ENCODE measurements around the gene ABCA2.

ABCA2 gene

GRCh38 chr9:137058521-137059234 is 30.6 kb upstream of the ABCA2 start:
- no peaks in the 10 kb centered on the region for H3K9me2 ChIP-seq (replicated peaks; ENCODE audit: low read depth, low read length)
- H4K20me1 ChIP-seq (ENCODE audit: insufficient read depth, low read length, poor library complexity, severe bottlenecking): no peaks in the 10 kb centered on the region
- H3K9ac ChIP-seq (ENCODE audit: low read depth, low read length, poor library complexity, severe bottlenecking): no peak overlapping the region
- H3F3A ChIP-seq (ENCODE audit: low read depth): no peaks in the 10 kb centered on the region; the same call in 1 of the 2 replicates
- no peaks in the 10 kb centered on the region for H3K36me3 ChIP-seq (ENCODE audit: insufficient read depth, low read length)
- H3K4me1 ChIP-seq (ENCODE audit: insufficient read depth, low read length, poor library complexity, severe bottlenecking): no peaks in the 10 kb centered on the region
- H3K79me2 ChIP-seq (ENCODE audit: insufficient read depth, low read length): no peaks in the 10 kb centered on the region
- no peaks in the 10 kb centered on the region for H3K9me3 ChIP-seq (ENCODE audit: insufficient read depth, low read depth, low read length)
- no peak overlapping the region for H2AFZ ChIP-seq (ENCODE audit: low read length)
- TF ChIP-seq CTCF (conservative IDR thresholded peaks at IDR 0.05; ENCODE audit: low read length) (no peak), EZH2phosphoT487 (IDR thresholded peaks at IDR 0.05; ENCODE audit: borderline replicate concordance) (no peak)
- no peak overlapping the region for H3K4me3 ChIP-seq (ENCODE audit: low read length, poor library complexity, severe bottlenecking)
- no peak overlapping the region for H3K4me2 ChIP-seq (ENCODE audit: low read depth, low read length, poor library complexity, severe bottlenecking)
- no peaks in the 10 kb centered on the region for H3K27me3 ChIP-seq (ENCODE audit: insufficient read depth, low read length, poor library complexity, severe bottlenecking)

- H3K27me3 ChIP-seq (ENCODE audit: insufficient read depth, low read length, poor library complexity, severe bottlenecking): no peaks in the 10 kb centered on the region
- H4K20me1 ChIP-seq (ENCODE audit: insufficient read depth, low read length, poor library complexity, severe bottlenecking): no peaks in the 10 kb centered on the region
- no peak overlapping the region for H3K4me3 ChIP-seq (ENCODE audit: low read length, poor library complexity, severe bottlenecking)
- H3K9me3 ChIP-seq (ENCODE audit: insufficient read depth, low read depth, low read length): no peaks in the 10 kb centered on the region
- no peak overlapping the region for H2AFZ ChIP-seq (ENCODE audit: low read length)
- H3K36me3 ChIP-seq (ENCODE audit: insufficient read depth, low read length): no peaks in the 10 kb centered on the region
- no peaks in the 10 kb centered on the region for H3K9me2 ChIP-seq (replicated peaks; ENCODE audit: low read depth, low read length)
- H3F3A ChIP-seq (ENCODE audit: low read depth): no peaks in the 10 kb centered on the region; the same call in 1 of the 2 replicates
- H3K79me2 ChIP-seq (ENCODE audit: insufficient read depth, low read length): no peaks in the 10 kb centered on the region
- TF ChIP-seq CTCF (conservative IDR thresholded peaks at IDR 0.05; ENCODE audit: low read length) (no peak), EZH2phosphoT487 (IDR thresholded peaks at IDR 0.05; ENCODE audit: borderline replicate concordance) (no peak)
- H3K4me1 ChIP-seq (ENCODE audit: insufficient read depth, low read length, poor library complexity, severe bottlenecking): no peaks in the 10 kb centered on the region
- H3K4me2 ChIP-seq (ENCODE audit: low read depth, low read length, poor library complexity, severe bottlenecking): no peak overlapping the region
- no peak overlapping the region for H3K9ac ChIP-seq (ENCODE audit: low read depth, low read length, poor library complexity, severe bottlenecking)
These were observed 29.5 kb upstream of the ABCA2 start for GRCh38 chr9:137057545-137057944.

- H3K4me1 ChIP-seq (ENCODE audit: insufficient read depth, low read length, poor library complexity, severe bottlenecking): no peaks in the 10 kb centered on the region
- no peaks in the 10 kb centered on the region for H3K9me3 ChIP-seq (ENCODE audit: insufficient read depth, low read depth, low read length)
These were observed 28.8 kb upstream of the ABCA2 start for GRCh38 chr9:137056739-137057415.

More at GRCh38 chr9:137056739-137057415, 28.8 kb upstream of the ABCA2 start:
- Histone ChIP-seq H3K4me3 (ENCODE audit: low read length, poor library complexity, severe bottlenecking) (no peak overlapping the region), H3K27me3 (ENCODE audit: insufficient read depth, low read length, poor library complexity, severe bottlenecking) (no peaks in the 10 kb centered on the region), H3K36me3 (ENCODE audit: insufficient read depth, low read length) (no peaks in the 10 kb centered on the region), H2AFZ (ENCODE audit: low read length) (no peak overlapping the region), H3K4me2 (ENCODE audit: low read depth, low read length, poor library complexity, severe bottlenecking) (no peak overlapping the region), H3K79me2 (ENCODE audit: insufficient read depth, low read length) (no peaks in the 10 kb centered on the region), H3K9me2 (replicated peaks; ENCODE audit: low read depth, low read length) (no peaks in the 10 kb centered on the region), H4K20me1 (ENCODE audit: insufficient read depth, low read length, poor library complexity, severe bottlenecking) (no peaks in the 10 kb centered on the region), H3F3A (ENCODE audit: low read depth) (no peaks in the 10 kb centered on the region; the same call in 1 of the 2 replicates), H3K9ac (ENCODE audit: low read depth, low read length, poor library complexity, severe bottlenecking) (no peak overlapping the region)
- TF ChIP-seq EZH2phosphoT487 (IDR thresholded peaks at IDR 0.05; ENCODE audit: borderline replicate concordance) (no peak), CTCF (conservative IDR thresholded peaks at IDR 0.05; ENCODE audit: low read length) (no peak)
